ENCODE measurements around the gene AP2B1.

The AP2B1 gene

GRCh38 chr17:35738519-35739133, 151.5 kb downstream of the AP2B1 start:
- H3K4me3 ChIP-seq (replicated peaks in 1 of 2; ENCODE audit: low read depth in 2 of 2, low read length in 2 of 2) = no peak overlapping the region
- TF ChIP-seq, protein P1, sequence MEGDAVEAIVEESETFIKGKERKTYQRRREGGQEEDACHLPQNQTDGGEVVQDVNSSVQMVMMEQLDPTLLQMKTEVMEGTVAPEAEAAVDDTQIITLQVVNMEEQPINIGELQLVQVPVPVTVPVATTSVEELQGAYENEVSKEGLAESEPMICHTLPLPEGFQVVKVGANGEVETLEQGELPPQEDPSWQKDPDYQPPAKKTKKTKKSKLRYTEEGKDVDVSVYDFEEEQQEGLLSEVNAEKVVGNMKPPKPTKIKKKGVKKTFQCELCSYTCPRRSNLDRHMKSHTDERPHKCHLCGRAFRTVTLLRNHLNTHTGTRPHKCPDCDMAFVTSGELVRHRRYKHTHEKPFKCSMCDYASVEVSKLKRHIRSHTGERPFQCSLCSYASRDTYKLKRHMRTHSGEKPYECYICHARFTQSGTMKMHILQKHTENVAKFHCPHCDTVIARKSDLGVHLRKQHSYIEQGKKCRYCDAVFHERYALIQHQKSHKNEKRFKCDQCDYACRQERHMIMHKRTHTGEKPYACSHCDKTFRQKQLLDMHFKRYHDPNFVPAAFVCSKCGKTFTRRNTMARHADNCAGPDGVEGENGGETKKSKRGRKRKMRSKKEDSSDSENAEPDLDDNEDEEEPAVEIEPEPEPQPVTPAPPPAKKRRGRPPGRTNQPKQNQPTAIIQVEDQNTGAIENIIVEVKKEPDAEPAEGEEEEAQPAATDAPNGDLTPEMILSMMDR (IDR thresholded peaks at IDR 0.05; ENCODE audit: low read depth, low read length) = no peak
- DNase-seq (ENCODE audit: low read depth in 2 of 2) = no peak

DNA sequence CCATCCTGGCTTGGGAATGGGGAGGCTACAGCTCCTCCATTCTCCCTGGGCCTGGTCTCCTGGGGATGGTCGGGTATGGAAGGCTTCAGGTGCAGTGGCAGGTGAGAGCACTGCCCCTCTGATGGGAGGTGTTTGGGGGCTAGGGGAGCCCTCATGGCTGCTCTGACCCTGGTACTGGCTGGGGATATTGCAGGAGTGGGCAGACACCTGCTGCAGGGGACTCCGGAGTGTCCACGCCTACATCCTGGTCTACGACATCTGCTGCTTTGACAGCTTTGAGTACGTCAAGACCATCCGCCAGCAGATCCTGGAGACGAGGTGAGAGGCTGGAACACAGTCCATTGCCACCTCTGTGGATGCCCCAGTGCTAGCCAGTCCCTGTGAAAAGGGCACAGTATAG, 153.1 kb downstream of the AP2B1 start:
- no peak for DNase-seq (ENCODE audit: low read depth in 2 of 2)
- H3K4me3 ChIP-seq (replicated peaks in 1 of 2; ENCODE audit: low read depth in 2 of 2, low read length in 2 of 2) = no peak overlapping the region
- TF ChIP-seq, protein P1 (IDR thresholded peaks at IDR 0.05; ENCODE audit: low read depth, low read length) = no peak

- no peak overlapping the region for H3K4me3 ChIP-seq (replicated peaks in 1 of 2; ENCODE audit: low read depth in 2 of 2, low read length in 2 of 2)
- TF ChIP-seq, protein P1 (IDR thresholded peaks at IDR 0.05; ENCODE audit: low read depth, low read length) = no peak
- no peak for DNase-seq (ENCODE audit: low read depth in 2 of 2)
Observed at GRCh38 chr17:35740997-35741931, 154.1 kb downstream of the AP2B1 start.

DNA sequence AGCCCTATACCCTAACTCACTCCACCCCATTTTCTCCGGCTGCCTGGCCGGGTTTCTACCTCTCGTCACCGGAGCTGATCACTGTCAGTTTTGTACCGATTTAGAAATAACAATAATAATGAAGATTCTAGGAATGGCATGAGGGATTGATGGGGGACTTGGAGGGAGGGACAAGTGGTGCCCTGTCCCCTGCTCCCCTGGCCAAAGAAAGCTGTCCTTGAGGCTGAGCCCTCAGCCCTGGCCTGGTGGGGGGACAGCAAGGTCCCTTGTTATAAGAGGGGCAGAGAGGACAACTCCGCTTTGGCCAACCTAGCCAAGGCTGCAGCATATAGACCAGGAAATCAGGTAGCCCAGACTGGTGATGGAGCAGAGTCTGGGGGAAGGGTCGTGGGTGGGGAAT, 155.4 kb downstream of the AP2B1 start:
- TF ChIP-seq, protein P1 (IDR thresholded peaks at IDR 0.05; ENCODE audit: low read depth, low read length) = no peak
- H3K4me3 ChIP-seq (replicated peaks in 1 of 2; ENCODE audit: low read depth in 2 of 2, low read length in 2 of 2) = no peak overlapping the region
- DNase-seq (ENCODE audit: low read depth in 2 of 2) = no peak

DNA sequence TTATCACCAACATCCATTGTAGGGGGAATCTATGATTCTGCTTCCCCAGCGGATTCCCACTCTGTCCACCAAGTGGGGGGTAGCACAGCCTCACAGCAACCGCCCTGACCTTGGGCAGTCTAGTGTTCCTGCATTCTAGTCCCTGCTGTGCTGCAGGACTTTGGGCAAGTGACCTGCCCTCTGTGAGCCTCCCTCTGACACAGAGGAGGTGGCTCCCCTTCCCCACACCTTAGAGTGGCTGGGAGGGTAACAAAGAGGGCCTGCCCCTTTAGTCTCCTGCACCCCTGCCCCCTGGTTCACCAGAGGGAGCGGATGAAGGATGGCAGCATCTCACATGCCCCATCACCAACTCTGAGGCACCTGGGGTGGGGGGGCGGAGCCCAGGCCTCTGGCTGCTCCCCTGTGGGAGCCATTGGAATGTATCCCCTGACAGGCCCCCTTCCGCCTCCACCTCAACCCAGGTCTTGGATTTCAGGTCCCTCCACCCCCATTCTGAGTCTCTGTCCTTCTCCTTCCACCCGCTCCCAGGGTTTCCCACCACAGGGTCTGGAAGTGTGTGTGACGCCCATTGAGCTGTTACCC, 155.9 kb downstream of the AP2B1 start:
- TF ChIP-seq, protein P1 (IDR thresholded peaks at IDR 0.05; ENCODE audit: low read depth, low read length) = no peak
- H3K4me3 ChIP-seq (replicated peaks in 1 of 2; ENCODE audit: low read depth in 2 of 2, low read length in 2 of 2) = no peak overlapping the region
- DNase-seq (ENCODE audit: low read depth in 2 of 2) = no peak

- no peak overlapping the region for H3K4me3 ChIP-seq (replicated peaks in 1 of 2; ENCODE audit: low read depth in 2 of 2, low read length in 2 of 2)
- TF ChIP-seq, protein P1 (IDR thresholded peaks at IDR 0.05; ENCODE audit: low read depth, low read length) = no peak
- peak; percentile 45 to 58 for DNase-seq (ENCODE audit: low read depth in 2 of 2)
Observed at GRCh38 chr17:35743626-35744328, 156.7 kb downstream of the AP2B1 start.
